COLO829 (cell line): ENCODE data around the gene DBX2.
A peak's percentile ranks its signal among the peaks of the same experiment; 100 is the strongest.
"Not testable (repeated sequence)": the region's sequence is repeated elsewhere in the genome, so short reads cannot be mapped to it uniquely, and the experiment has no call there.

Source experiments
- DNase-seq: peaks from one replicate; pipeline ENCODE4 v3.0.0; 2012; ENCODE audit warnings: low spot score

The DBX2 gene

GRCh38 chr12:45050751-45051571, at the start of gene DBX2:
Gene DBX2 (minus strand): TSS chr12:45051099. CDS start chr12:45050927, 172 bp downstream.
- no peak for DNase-seq

- no peak for DNase-seq
Measured at GRCh38 chr12:45098766-45099165, 47.9 kb upstream of the DBX2 start.

GRCh38 chr12:45095417-45095816, 44.5 kb upstream of the DBX2 start:
- not testable (repeated sequence) for DNase-seq

GRCh38 chr12:45093051-45093450, 42.2 kb upstream of the DBX2 start:
- DNase-seq: no peak

- no peak for DNase-seq
Measured at GRCh38 chr12:45089411-45090075, 38.6 kb upstream of the DBX2 start.

- no peak for DNase-seq
Measured at GRCh38 chr12:45088608-45089007, 37.7 kb upstream of the DBX2 start.

- DNase-seq: not testable (repeated sequence)
Measured at GRCh38 chr12:45084248-45084647, 33.3 kb upstream of the DBX2 start.

- no peak for DNase-seq
Measured at GRCh38 chr12:45077251-45077650, 26.4 kb upstream of the DBX2 start.

GRCh38 chr12:45076417-45077026, 25.6 kb upstream of the DBX2 start:
- no peak for DNase-seq

GRCh38 chr12:45075587-45076282, 24.8 kb upstream of the DBX2 start:
- no peak for DNase-seq

GRCh38 chr12:45065125-45065626, 14.3 kb upstream of the DBX2 start:
- no peak for DNase-seq

- no peak for DNase-seq
Measured at GRCh38 chr12:45060976-45061375, 10.1 kb upstream of the DBX2 start.

- DNase-seq: peak; percentile 3
Measured at GRCh38 chr12:45051572-45052125, 750 bp upstream of the DBX2 start.

GRCh38 chr12:45049912-45050750, 768 bp downstream of the DBX2 start:
- DNase-seq: no peak

GRCh38 chr12:45042599-45042998, 8.3 kb downstream of the DBX2 start:
- DNase-seq: no peak

GRCh38 chr12:45040977-45041376, 9.9 kb downstream of the DBX2 start:
- no peak for DNase-seq

- no peak for DNase-seq
Measured at GRCh38 chr12:45039757-45040156, 11.1 kb downstream of the DBX2 start.

GRCh38 chr12:45034861-45035265, 16.0 kb downstream of the DBX2 start:
- DNase-seq: no peak

GRCh38 chr12:45017916-45018315, 33.0 kb downstream of the DBX2 start:
- peak; percentile 59 for DNase-seq

GRCh38 chr12:45014396-45014795, 36.5 kb downstream of the DBX2 start:
- DNase-seq: no peak

GRCh38 chr12:45012749-45013148, 38.1 kb downstream of the DBX2 start:
- DNase-seq: no peak
